ENCODE results near the gene HERC2.
"Not testable (repeated sequence)": the region's sequence is repeated elsewhere in the genome, so short reads cannot be mapped to it uniquely, and the experiment has no call there.

The HERC2 gene, protein sequence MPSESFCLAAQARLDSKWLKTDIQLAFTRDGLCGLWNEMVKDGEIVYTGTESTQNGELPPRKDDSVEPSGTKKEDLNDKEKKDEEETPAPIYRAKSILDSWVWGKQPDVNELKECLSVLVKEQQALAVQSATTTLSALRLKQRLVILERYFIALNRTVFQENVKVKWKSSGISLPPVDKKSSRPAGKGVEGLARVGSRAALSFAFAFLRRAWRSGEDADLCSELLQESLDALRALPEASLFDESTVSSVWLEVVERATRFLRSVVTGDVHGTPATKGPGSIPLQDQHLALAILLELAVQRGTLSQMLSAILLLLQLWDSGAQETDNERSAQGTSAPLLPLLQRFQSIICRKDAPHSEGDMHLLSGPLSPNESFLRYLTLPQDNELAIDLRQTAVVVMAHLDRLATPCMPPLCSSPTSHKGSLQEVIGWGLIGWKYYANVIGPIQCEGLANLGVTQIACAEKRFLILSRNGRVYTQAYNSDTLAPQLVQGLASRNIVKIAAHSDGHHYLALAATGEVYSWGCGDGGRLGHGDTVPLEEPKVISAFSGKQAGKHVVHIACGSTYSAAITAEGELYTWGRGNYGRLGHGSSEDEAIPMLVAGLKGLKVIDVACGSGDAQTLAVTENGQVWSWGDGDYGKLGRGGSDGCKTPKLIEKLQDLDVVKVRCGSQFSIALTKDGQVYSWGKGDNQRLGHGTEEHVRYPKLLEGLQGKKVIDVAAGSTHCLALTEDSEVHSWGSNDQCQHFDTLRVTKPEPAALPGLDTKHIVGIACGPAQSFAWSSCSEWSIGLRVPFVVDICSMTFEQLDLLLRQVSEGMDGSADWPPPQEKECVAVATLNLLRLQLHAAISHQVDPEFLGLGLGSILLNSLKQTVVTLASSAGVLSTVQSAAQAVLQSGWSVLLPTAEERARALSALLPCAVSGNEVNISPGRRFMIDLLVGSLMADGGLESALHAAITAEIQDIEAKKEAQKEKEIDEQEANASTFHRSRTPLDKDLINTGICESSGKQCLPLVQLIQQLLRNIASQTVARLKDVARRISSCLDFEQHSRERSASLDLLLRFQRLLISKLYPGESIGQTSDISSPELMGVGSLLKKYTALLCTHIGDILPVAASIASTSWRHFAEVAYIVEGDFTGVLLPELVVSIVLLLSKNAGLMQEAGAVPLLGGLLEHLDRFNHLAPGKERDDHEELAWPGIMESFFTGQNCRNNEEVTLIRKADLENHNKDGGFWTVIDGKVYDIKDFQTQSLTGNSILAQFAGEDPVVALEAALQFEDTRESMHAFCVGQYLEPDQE (N-terminal part only)

DNA sequence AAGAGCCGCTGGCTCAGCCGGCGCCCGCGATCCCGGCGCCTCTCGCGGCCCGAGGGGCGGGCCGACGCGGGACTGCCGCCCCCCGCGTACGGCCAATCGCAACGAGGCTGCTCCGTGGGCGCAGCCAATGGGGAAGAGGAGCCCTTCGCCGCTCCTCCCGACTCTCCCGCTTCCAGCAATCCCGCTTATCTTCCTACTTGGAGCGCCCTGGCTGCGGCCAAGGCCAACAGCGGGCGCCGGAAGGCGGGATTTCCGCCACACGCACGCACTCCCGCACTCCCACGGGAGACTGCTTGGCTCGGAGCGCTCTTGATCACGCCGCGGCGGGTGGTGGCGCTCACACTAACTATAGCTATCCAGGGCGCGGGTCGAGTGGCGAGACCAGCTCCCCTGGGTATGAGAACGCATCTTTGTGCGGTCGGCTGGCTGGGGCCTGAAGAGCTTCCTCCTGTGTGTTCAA is at the start of gene HERC2:
Gene HERC2 (minus strand): TSS at position 51 of the 460 bp plus-strand sequence. CDS start 746 bp downstream, outside the sequence.
- not testable (repeated sequence) for DNase-seq (ENCODE audit: low spot score)

DNA sequence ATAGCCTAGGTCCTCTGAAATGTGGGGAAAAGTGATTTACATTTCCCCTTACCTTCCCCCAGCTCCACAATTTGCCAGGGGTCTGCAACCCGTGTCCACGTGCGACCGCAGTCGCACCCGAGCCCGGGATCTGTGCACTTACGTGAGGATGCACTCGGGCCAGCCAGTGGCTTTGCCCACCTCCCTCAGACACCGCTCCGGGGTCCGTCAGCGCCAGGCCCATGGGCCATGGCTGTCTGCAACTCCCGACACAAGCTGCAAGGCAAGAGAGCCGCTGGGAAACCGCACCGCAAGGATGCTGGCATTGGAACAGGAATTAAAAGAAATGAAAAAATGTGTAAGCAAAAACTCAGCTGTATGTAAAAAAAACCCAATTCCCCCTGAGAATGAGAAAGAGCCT is 43.5 kb upstream of the HERC2 start:
- not testable (repeated sequence) for DNase-seq (ENCODE audit: low spot score)

DNA sequence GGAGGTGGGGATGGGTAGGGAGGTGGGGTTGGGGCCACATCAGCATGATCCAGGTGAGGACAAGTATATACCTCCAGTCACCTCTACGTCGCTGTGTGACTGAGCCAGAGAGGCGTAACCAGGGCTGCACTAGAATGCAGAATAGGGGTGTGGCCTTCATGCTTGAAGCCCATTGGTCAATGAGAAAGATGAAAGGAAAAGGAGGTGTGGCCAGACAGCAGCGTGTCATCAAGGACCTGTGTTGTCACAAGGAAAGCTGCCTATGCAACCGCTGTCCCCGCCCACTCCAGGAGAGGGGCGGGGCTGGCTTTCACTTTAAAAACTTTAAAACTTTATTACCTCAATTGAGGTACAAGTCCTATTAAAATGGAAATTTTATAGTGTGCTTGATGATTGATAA is 36.0 kb upstream of the HERC2 start, which contains the start of gene GOLGA6L24:
Gene GOLGA6L24 (minus strand): TSS at position 101 of the 400 bp plus-strand sequence. CDS start 61 bp downstream, at position 40.
- DNase-seq (ENCODE audit: low spot score), result not testable (repeated sequence)

DNA sequence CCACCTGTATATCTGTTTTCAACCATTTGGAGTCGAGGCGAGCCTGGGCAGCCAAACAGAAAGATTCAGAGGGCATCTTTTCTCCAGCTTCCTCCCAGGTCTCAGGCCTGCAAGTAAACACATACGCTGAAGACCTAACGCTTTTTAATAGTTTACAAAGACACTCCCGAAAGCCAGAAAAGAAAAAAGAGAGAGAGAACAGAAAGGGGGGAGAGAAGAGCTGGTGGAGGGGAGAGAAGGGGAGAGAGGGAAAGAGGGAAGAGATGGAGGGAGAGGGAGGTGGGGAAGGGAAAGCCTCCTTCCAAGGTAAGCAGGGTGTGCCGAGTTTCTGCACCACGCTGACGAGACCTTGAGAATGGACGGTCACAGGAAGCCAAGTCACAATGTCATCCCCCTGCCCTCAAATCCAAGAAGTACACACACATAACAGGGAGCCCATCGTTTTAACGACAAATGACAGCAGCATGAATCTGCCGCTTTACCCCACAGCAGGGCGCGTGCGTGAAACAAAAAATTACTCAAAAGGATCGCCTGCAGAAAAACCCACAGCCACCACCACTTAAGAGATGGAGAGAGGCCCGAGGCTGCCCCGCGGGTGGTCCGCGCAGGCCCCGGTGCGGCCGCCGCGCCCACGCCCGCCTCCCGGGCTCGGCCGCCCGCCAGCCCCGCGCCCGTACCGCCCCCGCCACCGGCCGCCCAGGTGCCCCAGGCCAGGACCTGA is 461 bp downstream of the HERC2 start:
- not testable (repeated sequence) for DNase-seq (ENCODE audit: low spot score)

DNA sequence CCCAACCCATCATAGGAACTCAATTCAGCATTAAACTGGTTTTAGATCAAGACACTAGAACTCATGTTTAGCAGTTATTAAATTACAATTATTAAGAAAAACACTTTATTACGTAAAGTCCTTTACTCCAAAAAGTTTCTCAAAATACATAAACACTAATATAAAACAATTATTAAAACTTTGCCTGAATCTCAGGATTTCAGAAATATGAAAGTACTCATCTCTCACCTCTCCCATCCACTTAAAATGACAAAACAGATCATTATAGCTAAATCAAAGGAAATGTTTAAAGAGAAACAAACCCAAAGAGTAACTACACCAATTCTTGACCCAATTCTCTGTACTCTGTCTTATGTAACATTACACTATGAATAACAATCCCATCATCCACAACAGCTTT is 2.3 kb downstream of the HERC2 start:
- DNase-seq (ENCODE audit: low spot score), result not testable (repeated sequence)

DNA sequence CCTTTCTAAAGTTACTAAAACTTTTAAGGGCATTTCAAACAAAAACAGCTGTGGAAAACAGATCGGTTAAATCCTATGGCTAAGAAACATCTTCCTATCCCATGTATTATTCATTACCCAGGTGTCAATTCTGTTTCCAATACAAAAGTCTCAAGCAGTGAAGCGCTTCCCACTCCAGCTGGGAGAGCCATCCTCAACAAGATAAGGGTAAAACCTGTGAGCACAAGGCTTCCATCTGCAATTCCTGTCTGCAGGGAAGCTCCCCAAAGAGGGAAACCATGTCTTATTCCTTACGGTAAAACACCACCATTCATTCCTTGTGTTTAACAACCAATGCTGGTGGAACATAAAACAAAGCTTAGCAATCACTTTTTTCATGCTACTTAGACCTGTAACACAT is 3.2 kb downstream of the HERC2 start:
- not testable (repeated sequence) for DNase-seq (ENCODE audit: low spot score)

DNA sequence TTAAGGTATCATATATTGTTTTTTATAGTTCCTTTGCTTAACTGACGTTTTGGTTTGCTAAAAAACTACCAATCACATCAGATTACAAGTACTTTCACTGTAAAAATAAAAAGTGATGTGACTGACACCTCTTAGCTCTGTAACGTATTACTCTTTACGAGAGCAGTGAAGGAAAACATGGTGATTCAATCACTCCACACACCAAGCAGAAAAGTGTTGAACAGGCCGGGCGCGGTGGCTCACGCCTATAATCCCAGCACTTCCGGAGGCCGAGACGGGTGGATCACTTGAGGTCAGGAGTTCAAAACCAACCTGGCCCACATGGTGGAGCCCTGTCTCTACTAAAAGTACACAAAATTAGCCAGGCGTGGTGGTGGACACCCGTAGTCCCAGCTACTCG is 3.9 kb downstream of the HERC2 start:
- DNase-seq (ENCODE audit: low spot score), result not testable (repeated sequence)

DNA sequence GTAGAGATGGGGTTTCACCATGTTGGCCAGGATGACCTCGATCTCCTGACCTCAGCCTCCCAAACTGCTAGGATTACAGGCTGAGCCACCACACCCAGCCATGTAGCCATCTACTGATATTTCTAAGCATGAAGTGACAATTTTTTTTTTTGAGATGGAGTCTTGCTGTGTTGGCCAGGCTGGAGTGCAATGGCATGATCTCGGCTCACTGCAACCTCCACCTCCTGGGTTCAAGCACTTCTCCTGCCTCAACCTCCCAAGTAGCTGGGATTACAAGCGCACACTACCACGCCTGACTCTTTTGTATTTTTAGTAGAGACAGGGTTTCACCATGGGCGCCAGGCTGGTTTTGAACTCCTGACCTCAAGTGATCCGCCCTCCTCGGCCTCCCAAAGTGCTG is 5.0 kb downstream of the HERC2 start:
- DNase-seq (ENCODE audit: low spot score), result not testable (repeated sequence)

DNA sequence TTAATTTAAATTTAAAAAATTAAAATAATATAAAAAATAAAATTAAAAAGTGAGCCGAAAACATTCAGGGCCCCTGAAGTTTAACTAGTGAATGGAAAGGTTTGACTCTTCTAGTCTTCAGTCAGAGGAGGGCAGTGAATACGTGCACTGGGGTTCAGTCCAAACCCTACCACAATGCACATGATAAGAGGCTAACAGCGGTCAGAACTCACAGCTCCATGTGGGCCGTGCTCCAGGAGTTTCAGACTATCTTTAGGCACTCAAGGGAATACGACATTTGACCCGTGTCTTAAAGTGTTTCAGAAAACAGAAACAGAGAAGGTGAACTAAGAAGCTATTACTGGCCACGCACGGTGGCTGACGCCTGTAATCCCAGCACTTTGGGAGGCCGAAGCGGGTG is 11.5 kb downstream of the HERC2 start:
- not testable (repeated sequence) for DNase-seq (ENCODE audit: low spot score)

DNA sequence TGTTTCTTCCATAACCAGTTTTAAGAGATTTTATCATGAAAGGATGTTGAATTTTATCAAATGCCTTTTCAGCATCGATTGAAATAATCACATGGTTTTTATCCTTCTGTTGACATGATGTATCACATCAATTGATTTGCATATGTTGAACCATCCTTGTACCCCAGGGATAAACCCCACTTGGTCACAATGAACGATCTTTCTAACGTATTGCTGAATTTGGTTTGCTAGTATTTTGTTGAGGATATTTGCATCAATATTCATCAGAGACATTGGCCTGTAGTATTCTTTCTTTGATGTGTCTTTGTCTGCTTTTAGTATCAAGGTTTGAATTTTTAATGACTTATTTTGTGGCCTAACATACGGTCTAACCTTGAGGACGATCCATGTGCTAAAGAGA is 13.3 kb downstream of the HERC2 start:
- not testable (repeated sequence) for DNase-seq (ENCODE audit: low spot score)

DNA sequence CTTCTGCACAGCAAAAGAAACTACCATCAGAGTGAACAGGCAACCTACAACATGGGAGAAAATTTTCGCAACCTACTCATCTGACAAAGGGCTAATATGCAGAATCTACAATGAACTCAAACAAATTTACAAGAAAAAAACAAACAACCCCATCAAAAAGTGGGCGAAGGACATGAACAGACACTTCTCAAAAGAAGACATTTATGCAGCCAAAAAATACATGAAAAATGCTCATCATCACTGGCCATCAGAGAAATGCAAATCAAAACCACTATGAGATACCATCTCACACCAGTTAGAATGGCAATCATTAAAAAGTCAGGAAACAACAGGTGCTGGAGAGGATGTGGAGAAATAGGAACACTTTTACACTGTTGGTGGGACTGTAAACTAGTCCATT is 16.3 kb downstream of the HERC2 start:
- not testable (repeated sequence) for DNase-seq (ENCODE audit: low spot score)

DNA sequence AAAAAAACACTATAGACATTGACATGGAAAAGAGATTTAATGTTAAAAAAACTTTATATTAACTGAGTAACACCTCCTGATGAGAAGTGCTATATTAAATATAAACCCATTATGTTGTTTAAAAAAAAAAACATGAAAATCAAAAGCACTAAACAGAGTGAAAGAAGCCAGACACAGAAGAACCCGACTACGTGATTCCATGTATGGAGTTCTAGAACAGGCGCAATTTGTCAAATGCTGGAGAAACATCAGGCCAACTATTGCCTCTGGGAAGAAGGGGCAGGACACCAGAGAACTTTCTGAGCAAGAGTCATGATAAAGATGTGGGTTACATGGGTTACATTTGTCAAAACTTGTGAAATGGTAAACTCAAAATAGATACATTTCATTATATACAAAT is 24.5 kb downstream of the HERC2 start:
- DNase-seq (ENCODE audit: low spot score), result not testable (repeated sequence)

DNA sequence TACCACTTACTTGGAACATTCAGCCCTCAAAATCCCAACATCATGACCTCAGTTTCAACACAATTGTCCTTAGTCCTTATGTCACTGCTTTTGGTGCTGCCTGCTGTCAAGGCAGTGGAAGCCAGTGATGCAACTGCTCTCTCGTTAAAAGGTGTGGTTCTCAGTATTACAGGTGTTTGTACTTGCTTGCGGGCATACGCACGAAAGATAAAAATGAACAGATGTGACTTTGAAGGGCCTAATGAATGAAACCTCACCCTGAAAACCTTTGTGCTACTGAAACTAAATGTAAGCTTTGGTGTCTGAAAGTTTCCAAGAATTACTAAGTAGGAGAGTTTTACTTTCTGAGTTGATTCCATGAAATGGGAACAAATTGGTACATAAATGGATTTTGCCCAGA is 25.2 kb downstream of the HERC2 start:
- DNase-seq (ENCODE audit: low spot score), result not testable (repeated sequence)

DNA sequence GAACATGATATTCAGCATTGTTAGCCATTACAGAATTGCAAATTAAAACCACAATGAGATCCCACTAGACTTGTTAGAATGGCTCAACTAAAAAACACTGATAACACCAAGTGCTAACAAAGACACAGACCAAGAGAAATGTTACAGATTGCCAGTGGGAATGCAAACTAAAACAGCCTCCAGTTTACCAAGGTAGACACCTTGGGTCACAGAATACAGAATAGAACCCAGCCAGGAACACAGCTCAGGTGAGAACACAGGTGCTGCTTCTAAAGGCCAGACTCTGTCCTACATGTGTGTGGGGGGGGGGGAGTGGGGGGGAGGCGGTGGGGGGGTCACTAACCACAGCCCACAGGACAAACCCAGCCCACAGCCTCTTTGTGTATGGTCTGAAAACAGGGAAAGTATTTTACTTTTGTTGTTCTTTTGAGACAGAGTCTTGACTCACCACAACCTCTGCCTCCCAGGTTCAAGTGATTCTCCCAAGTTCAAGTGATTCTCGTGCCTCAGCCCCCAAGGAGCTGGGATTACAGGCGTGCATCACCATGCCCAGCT is 26.9 kb downstream of the HERC2 start:
- not testable (repeated sequence) for DNase-seq (ENCODE audit: low spot score)

DNA sequence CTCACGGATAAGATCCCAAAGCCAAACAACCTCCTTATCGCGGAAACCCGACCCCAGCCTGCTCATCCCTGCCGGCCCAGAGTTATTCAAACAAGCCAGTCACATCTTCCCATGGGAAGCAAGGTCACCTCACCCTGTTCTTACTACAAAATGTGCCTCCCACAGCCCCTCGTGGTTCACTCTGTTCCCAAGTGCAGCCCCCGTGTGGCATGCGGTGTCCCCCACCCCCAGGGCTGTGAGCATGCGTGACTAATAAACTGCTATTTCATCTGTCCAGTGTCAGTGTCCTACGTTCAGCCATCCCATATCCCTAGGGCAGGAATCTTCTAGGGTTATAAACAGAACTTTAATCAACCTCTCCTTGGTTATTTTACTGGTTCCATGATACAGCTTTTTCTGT is 27.4 kb downstream of the HERC2 start:
- not testable (repeated sequence) for DNase-seq (ENCODE audit: low spot score)

DNA sequence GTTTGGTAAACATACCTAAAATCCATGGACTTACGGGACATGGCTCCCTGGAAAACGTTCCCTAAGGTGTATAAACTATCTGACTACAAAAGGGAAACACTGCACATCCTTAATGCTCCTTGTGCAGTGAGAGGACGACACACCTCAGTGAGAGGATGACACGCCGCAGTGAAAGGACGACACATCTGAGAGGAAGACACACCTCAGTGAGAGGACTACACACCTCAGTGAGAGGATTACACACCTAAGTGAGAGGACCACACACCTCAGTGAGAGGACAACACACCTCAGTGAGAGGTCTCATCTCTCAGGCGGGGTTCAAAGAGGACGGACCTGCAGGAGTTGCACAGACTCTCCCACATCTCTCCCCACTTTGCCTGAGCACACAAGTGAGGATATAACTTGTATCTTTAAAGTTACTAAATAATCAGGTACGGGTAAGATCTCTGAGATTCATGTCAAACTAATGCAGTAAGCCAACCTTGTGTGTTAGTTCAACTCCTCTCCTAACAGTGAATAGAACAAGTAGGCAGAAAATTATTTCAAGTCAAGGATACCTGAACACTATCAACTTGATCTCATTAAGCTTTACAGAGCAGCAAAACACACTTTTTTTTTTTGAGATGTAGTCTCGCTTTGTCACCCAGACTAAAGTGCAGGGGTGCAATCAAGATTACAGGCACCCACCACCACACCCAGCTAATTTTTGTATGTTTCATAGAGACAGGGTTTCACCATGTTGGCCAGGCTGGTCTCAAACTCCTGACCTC is 32.1 kb downstream of the HERC2 start:
- no peak for DNase-seq (ENCODE audit: low spot score)

DNA sequence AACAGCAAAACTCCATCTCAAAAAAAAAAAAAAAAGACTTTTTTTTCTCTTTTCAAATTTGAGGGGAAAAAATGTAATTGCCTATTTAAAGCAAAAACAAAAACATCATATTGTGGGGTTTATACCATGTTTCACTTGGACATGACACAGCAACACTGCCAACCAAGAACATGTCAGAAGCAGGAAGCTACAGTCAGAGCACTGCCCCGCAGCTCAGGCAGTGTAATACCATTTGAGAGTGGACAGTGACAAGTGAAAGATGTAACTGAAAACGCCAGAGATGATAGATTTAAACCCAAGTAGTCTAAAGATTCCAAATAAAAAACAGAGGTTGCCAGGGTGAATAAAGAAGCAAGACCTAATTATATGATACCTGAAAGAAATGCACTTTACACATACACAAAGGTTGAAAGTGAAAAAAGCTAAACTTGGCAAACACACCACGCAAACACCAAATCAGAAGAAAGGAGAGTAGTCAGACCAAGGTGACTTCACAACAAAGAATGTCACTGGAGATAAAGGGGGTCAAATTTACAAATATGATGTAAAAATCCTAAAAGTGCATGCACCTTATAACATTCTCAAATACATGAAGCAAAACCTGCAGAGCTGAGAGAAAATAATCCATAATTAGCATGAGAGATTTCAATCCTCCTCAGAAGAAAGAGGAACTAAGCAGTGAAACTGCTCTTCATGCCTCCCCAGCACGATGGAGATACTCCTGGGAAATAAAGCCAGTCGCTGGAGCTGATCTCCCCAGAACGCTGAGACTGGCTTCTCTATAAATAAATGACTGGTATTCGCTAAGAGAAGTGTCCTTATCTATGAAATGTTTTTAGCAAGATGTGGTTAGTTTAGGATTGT is 32.9 kb downstream of the HERC2 start:
- not testable (repeated sequence) for DNase-seq (ENCODE audit: low spot score)

DNA sequence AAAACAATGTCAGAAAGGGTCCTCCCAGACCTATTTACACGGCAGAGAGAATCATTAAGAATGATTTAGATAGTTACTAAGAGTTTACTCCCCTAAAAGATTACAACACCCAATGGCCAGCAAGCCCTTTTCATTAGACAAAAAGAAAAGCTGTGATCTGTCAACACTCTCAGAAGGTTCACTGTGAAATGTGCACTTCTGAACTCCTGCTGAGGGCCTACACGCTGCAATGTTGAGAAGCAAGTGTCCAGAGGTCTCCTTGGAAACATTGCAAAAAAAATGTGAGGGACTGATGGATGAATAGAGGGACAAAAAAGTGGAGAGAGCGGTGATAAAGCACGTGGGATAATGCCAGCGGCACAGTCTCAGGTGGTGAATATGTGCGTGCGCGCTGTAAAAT is 35.3 kb downstream of the HERC2 start:
- DNase-seq (ENCODE audit: low spot score), result not testable (repeated sequence)

DNA sequence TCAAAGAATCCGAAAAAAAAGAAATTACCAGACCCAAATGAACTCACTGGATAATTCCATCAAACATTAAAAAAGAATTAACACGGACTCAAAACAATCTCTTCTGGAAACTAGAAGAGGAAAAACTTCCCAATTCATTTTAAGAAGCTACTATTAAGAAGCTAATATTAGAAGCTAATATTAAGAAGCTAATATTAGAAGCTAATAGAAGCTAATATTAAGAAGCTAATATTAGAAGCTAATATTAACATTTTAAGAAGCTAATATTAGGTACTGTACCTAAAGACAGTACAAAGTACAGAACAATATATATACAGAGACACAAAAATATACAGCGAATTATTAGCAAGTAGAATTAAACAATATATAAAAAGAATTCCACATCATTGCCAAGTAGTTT is 35.9 kb downstream of the HERC2 start:
- DNase-seq (ENCODE audit: low spot score), result no peak
